HL-60 (cell line): ENCODE measurements around the gene MAPRE2.
"Not testable (repeated sequence)": the region's sequence is repeated elsewhere in the genome, so short reads cannot be mapped to it uniquely, and the experiment has no call there.

Source experiments
- DNase-seq, 2 experiments: peaks; one replicate each; pipeline ENCODE4 v3.0.0-alpha.2; 2010 to 2020; ENCODE audit warnings: low read depth in 1 of 2, low spot score in 1 of 2
- H3K27ac ChIP-seq: fragments of 250-450 bp; sonication (Bioruptor Pico); replicated peaks from 2 replicates; pipeline ENCODE4 v1.5.1; 2020; ENCODE audit warnings: mild to moderate bottlenecking, moderate library complexity
- H3K27me3 ChIP-seq: fragments of 250-450 bp; sonication (Bioruptor Pico); 2 replicates; pipeline ENCODE4 v1.5.1; 2021; ENCODE audit warnings: mild to moderate bottlenecking, moderate library complexity; ENCODE audit not compliant: insufficient read depth, poor library complexity, severe bottlenecking
- H3K4me3 ChIP-seq: replicated peaks from 2 replicates; pipeline ENCODE4 v1.5.1; 2011; ENCODE audit warnings: mild to moderate bottlenecking, control low read depth, low read length; ENCODE audit not compliant: insufficient read depth
- GABPA ChIP-seq: IDR thresholded peaks from 2 replicates; pipeline ENCODE4 v1.6.1; 2012; ENCODE audit warnings: low read depth
- POLR2AphosphoS5 ChIP-seq: IDR thresholded peaks from 2 replicates; pipeline ENCODE4 v1.6.1; 2012; ENCODE audit warnings: low read depth
- SPI1 ChIP-seq: IDR thresholded peaks from 2 replicates; pipeline ENCODE4 v1.6.1; 2012; ENCODE audit warnings: low read depth, mild to moderate bottlenecking, borderline replicate concordance
- TF ChIP-seq, protein P1 (sequence below): IDR thresholded peaks from 2 replicates; pipeline ENCODE4 v1.6.1; 2012; ENCODE audit warnings: low read depth; ENCODE audit not compliant: insufficient replicate concordance
- TF ChIP-seq, protein P2 (sequence below): IDR thresholded peaks from one replicate; pipeline ENCODE4 v1.5.1; 2011; ENCODE audit warnings: low read length, control low read depth, inconsistent platforms; ENCODE audit not compliant: insufficient read depth

The MAPRE2 gene

DNA sequence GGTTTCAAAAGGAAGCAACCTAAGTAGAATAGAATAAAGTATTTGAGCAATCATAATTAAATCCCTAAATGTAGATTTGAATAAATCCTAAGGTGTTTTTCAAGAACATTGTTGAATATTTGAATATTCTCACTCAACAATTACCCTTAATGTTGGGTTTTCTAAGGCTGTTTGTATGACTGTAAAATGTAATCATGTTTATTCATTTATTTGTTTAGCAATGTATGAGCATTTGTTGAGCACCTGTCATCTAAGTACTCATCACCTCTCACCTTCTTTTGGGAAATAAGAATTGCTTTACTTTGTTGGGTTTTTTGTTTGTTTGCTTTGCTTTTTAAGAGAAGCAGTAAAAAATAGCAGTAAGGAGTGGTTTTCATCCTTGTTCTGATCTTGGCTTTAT lies 66.0 kb downstream of the MAPRE2 start:
- no peak for TF ChIP-seq POLR2AphosphoS5
- TF ChIP-seq, protein P1, sequence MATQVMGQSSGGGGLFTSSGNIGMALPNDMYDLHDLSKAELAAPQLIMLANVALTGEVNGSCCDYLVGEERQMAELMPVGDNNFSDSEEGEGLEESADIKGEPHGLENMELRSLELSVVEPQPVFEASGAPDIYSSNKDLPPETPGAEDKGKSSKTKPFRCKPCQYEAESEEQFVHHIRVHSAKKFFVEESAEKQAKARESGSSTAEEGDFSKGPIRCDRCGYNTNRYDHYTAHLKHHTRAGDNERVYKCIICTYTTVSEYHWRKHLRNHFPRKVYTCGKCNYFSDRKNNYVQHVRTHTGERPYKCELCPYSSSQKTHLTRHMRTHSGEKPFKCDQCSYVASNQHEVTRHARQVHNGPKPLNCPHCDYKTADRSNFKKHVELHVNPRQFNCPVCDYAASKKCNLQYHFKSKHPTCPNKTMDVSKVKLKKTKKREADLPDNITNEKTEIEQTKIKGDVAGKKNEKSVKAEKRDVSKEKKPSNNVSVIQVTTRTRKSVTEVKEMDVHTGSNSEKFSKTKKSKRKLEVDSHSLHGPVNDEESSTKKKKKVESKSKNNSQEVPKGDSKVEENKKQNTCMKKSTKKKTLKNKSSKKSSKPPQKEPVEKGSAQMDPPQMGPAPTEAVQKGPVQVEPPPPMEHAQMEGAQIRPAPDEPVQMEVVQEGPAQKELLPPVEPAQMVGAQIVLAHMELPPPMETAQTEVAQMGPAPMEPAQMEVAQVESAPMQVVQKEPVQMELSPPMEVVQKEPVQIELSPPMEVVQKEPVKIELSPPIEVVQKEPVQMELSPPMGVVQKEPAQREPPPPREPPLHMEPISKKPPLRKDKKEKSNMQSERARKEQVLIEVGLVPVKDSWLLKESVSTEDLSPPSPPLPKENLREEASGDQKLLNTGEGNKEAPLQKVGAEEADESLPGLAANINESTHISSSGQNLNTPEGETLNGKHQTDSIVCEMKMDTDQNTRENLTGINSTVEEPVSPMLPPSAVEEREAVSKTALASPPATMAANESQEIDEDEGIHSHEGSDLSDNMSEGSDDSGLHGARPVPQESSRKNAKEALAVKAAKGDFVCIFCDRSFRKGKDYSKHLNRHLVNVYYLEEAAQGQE = no peak
- no peak for TF ChIP-seq GABPA
- no peaks in the 10 kb centered on the region for H3K27me3 ChIP-seq
- H3K27ac ChIP-seq = no peak overlapping the region
- H3K4me3 ChIP-seq = no peak overlapping the region
- DNase-seq = no peak

DNA sequence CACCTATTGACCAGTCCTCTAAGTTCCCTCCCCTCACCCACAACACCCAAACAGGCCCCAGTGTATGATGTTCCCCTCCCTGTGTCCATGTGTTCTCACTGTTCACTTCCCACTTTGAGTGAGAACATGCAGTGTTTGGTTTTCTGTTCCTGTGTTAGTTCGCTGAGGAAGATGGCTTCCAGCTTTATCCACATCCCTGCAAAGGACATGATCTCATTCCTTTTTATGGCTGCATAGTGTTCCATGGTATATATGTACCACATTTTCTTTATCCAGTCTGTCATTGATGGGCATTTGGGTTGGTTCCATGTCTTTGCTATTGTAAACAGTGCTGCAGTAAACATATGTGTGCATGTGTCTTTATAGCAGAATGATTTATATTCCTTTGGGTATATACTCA lies 66.9 kb downstream of the MAPRE2 start:
- H3K27me3 ChIP-seq, H3K4me3 ChIP-seq, DNase-seq, H3K27ac ChIP-seq: not testable (repeated sequence)

DNA sequence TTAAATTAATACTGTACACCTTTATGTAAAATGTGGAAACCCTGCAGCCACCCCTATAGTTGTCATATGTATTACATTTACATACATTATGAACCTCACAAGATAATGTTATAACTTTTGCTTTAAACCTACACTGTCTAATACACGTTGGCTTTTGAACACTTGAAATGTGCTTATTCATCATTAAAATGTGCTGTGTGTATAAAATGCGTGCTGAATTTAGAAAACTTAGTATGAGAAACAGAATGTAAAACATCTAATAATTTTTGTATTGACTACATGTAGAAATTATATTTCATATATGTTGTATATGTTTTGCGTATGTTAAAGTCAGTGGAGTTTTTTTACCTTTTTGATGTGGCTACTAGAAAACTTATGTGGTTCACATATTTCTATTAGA lies 68.8 kb downstream of the MAPRE2 start:
- H3K27ac ChIP-seq = no peak overlapping the region
- TF ChIP-seq, protein P2, sequence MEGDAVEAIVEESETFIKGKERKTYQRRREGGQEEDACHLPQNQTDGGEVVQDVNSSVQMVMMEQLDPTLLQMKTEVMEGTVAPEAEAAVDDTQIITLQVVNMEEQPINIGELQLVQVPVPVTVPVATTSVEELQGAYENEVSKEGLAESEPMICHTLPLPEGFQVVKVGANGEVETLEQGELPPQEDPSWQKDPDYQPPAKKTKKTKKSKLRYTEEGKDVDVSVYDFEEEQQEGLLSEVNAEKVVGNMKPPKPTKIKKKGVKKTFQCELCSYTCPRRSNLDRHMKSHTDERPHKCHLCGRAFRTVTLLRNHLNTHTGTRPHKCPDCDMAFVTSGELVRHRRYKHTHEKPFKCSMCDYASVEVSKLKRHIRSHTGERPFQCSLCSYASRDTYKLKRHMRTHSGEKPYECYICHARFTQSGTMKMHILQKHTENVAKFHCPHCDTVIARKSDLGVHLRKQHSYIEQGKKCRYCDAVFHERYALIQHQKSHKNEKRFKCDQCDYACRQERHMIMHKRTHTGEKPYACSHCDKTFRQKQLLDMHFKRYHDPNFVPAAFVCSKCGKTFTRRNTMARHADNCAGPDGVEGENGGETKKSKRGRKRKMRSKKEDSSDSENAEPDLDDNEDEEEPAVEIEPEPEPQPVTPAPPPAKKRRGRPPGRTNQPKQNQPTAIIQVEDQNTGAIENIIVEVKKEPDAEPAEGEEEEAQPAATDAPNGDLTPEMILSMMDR = no peak
- no peak for TF ChIP-seq POLR2AphosphoS5
- TF ChIP-seq, protein P1 = no peak
- no peak for TF ChIP-seq SPI1
- TF ChIP-seq GABPA = no peak
- H3K4me3 ChIP-seq = no peak overlapping the region
- H3K27me3 ChIP-seq = no peaks in the 10 kb centered on the region
- DNase-seq = no peak

DNA sequence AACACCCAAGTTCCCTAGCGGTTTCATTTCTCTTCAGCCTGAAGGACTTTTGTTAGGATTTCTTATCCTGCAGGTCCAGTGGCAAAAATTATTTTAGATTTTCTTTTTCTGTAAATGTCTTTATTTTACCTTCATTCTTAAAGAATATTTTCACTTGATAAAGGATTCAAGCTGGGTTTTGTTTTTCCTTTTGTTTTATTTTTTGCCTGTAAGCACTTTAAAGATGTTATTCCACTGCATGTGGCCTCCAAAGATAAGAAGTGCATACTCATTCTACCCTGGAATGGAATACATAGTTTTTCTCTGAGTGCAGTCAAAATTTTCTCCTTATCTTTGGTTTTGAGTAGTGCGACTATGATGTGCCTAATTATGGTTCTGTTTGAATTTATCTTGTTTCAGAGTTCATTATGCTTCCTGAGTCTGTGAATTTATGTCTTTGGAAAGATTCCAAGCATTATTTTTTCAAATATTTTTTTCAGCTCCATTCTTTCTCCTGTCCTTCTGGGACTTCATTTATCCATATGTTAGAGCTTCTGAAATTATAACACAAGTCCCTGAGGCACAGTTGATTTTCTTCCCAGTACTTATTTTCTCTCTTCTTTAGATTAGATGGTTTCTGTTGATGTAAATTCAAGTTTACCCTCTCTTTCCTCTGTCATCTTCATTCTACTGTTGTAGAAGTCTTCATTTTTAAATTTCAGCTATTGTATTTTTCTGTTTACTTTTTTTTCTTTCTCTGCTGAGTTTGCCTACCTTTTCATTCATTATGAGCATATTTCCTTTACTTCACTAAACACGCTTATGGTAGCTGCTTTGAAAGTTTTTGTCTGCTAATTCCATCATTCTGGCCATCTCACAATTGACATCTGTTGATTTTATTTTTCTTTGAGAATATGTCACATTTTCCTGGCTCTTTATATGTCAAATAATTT lies 69.6 kb downstream of the MAPRE2 start:
- H3K27me3 ChIP-seq = no peaks in the 10 kb centered on the region
- no peak for DNase-seq
- no peak overlapping the region for H3K4me3 ChIP-seq
- TF ChIP-seq SPI1 = no peak
- TF ChIP-seq POLR2AphosphoS5 = no peak
- TF ChIP-seq, protein P2 = no peak
- no peak overlapping the region for H3K27ac ChIP-seq

DNA sequence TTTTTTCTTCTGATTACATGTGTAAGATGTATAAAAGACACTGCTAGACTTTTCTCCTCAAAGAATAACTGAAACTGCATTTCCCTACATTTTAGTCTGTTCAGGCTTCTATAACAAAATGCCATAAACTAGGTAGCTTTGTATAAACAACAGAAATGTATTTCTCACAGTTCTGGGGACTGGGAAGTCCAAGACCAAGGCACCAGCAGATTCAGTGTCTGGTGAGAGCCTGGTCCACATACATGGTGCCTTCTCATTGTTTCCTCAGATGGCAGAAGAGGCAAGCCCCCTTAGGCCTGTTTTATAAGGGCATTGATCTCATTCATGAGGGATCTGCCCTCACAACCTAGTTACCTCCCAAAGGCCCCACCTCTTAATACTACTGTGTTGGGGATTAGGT lies 71.5 kb downstream of the MAPRE2 start:
- Histone ChIP-seq H3K27ac (no peak overlapping the region), H3K4me3 (no peak overlapping the region), H3K27me3 (no peaks in the 10 kb centered on the region)
- no peak for DNase-seq
- TF ChIP-seq, protein P1 = no peak
- TF ChIP-seq POLR2AphosphoS5 (no peak), GABPA (no peak)
- TF ChIP-seq, protein P2 = no peak
